A673 (cell line): ENCODE measurements around the gene INHBC. TPM values are rescaled to one million over a fixed set of nuclear protein-coding genes. Genes with fewer than 3 reads are reported as not detected.
A peak's percentile ranks its signal among the peaks of the same experiment; 100 is the strongest.

Experiments
- BruUV-seq: library from RNA; stranded (reverse); fragments of 400-500 nt; replicated peaks from 2 replicates; lab custom pipeline; 2021; lab: Mats Ljungman, UMichigan
- CTCF ChIA-PET: fragments of 300-600 bp; sonication (Branson Sonifier 250); formaldehyde crosslinking; loops from one replicate; lab custom pipeline; 2022; ENCODE audit warnings: antibody characterized with exemption; lab: Charles Lee
- POLR2A ChIA-PET: fragments of 300-600 bp; sonication (Branson Sonifier 250); formaldehyde crosslinking; loops from one replicate; lab custom pipeline; 2022; ENCODE audit warnings: antibody characterized with exemption; ENCODE audit not compliant: low non-redundant PET; lab: Charles Lee
- DNase-seq: peaks from one replicate; pipeline ENCODE4 v3.0.0-alpha.2; 2015; ENCODE audit warnings: low spot score
- H3K27ac ChIP-seq: fragments of 200-600 bp; sonication (generic); 2 replicates; pipeline ENCODE4 v1.5.1; 2016; ENCODE audit warnings: mixed run types, low read depth, mild to moderate bottlenecking, mixed read lengths, antibody characterized with exemption, low read length; ENCODE audit not compliant: poor library complexity, severe bottlenecking
- H3K27me3 ChIP-seq: fragments of 200-600 bp; sonication (generic); replicated peaks from 2 replicates; pipeline ENCODE4 v1.6.1; 2017; ENCODE audit warnings: mixed run types, low read depth, mild to moderate bottlenecking, mixed read lengths, antibody characterized with exemption, low read length; ENCODE audit not compliant: insufficient read depth, poor library complexity
- H3K36me3 ChIP-seq: fragments of 200-600 bp; sonication (generic); 2 replicates; pipeline ENCODE4 v1.6.1; 2016; ENCODE audit warnings: mixed run types, mild to moderate bottlenecking, mixed read lengths, antibody characterized with exemption, low read length; ENCODE audit not compliant: insufficient read depth, poor library complexity, severe bottlenecking
- H3K4me1 ChIP-seq: fragments of 200-600 bp; sonication (generic); 2 replicates; pipeline ENCODE4 v1.6.1; 2017; ENCODE audit warnings: mixed run types, mild to moderate bottlenecking, mixed read lengths, antibody characterized with exemption, low read length; ENCODE audit not compliant: insufficient read depth, poor library complexity, severe bottlenecking
- H3K4me3 ChIP-seq: fragments of 200-600 bp; sonication (generic); 2 replicates; pipeline ENCODE4 v1.5.1; 2016; ENCODE audit warnings: low read depth, mixed run types, mild to moderate bottlenecking, mixed read lengths, low read length; ENCODE audit not compliant: poor library complexity, severe bottlenecking
- H3K9me3 ChIP-seq: fragments of 200-600 bp; sonication (generic); 2 replicates; pipeline ENCODE4 v1.6.1; 2016; ENCODE audit warnings: mixed run types, low read depth, mild to moderate bottlenecking, mixed read lengths, antibody characterized with exemption, low read length; ENCODE audit not compliant: poor library complexity, severe bottlenecking
- CTCF ChIP-seq: fragments of 300-800, 200-600 bp; sonication (generic); conservative IDR thresholded peaks from 2 replicates; pipeline ENCODE4 v1.5.1; 2017; ENCODE audit warnings: low read depth, mild to moderate bottlenecking, antibody characterized with exemption, low read length, moderate library complexity, mixed read lengths
- EZH2 ChIP-seq: fragments of 200-600 bp; sonication (generic); IDR thresholded peaks from 2 replicates; pipeline ENCODE4 v1.6.1; 2017; ENCODE audit warnings: borderline replicate concordance, low read depth, mild to moderate bottlenecking, mixed read lengths, antibody characterized with exemption, low read length; ENCODE audit not compliant: poor library complexity, severe bottlenecking
- intact Hi-C: fragments of 100-400 bp; cut with micrococcal nuclease; formaldehyde crosslinking; loops from one replicate; pipeline ENCODE4 v1.10.0; 2022; ENCODE audit not compliant: unreplicated experiment
- total RNA-seq: library from RNA; stranded (reverse); gene quantifications from 2 replicates; pipeline ENCODE4 v1.2.3, GENCODE V29; 2021

The INHBC gene
- total RNA-seq, 1 experiment from 2014 or later, result not detected

DNA sequence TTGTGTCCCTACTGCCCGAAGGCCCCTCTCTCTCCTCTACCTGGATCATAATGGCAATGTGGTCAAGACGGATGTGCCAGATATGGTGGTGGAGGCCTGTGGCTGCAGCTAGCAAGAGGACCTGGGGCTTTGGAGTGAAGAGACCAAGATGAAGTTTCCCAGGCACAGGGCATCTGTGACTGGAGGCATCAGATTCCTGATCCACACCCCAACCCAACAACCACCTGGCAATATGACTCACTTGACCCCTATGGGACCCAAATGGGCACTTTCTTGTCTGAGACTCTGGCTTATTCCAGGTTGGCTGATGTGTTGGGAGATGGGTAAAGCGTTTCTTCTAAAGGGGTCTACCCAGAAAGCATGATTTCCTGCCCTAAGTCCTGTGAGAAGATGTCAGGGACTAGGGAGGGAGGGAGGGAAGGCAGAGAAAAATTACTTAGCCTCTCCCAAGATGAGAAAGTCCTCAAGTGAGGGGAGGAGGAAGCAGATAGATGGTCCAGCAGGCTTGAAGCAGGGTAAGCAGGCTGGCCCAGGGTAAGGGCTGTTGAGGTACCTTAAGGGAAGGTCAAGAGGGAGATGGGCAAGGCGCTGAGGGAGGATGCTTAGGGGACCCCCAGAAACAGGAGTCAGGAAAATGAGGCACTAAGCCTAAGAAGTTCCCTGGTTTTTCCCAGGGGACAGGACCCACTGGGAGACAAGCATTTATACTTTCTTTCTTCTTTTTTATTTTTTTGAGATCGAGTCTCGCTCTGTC, 22.3 kb downstream of the INHBC start:
- Histone ChIP-seq H3K27ac (peak overlapping the region; percentile 57), H3K4me3 (no peak overlapping the region), H3K4me1 (peaks cover 44% of the 10 kb centered on the region), H3K9me3 (no peaks in the 10 kb centered on the region), H3K27me3 (no peaks in the 10 kb centered on the region), H3K36me3 (no peaks in the 10 kb centered on the region)
- BruUV-seq, result no TSS peak
- intact Hi-C loops, result no loop called here
- TF ChIP-seq EZH2 (no peak), CTCF (no peak)
- ChIA-PET CTCF (no interaction called here), POLR2A (no interaction called here)
- DNase-seq, result no peak

DNA sequence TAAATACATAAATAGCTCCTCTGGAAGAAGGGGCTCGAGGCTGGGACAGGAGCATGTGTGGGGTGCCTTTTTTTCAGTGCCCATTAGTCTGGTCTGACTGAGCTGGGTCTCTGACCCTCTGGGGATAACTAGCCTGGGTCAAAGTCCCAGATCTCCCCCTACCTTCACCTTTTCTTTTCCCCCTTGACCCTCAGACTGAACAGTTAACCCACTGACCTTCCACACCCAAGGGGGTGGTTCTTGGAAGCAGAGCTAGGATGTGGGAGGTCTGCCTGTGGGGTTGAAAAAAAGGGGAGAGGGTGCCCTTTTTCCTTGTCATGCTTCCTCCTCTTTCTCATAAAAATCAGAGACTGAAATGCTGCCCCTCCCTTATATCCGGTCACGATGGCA, 24.1 kb downstream of the INHBC start:
- CTCF ChIA-PET, result interaction anchor here (0.5 to 1.3 kb wide), 17 partner anchors 18 to 394 kb away, joined by 3 to 13 read pairs (median 4); partner anchors contain the start of genes DDIT3 and SHMT2
- DNase-seq, result no peak
- Histone ChIP-seq H3K27me3 (no peaks in the 10 kb centered on the region), H3K36me3 (no peaks in the 10 kb centered on the region), H3K9me3 (no peaks in the 10 kb centered on the region), H3K27ac (peak overlapping the region; percentile 61), H3K4me1 (peaks cover 50% of the 10 kb centered on the region), H3K4me3 (peak overlapping the region; percentile 60)
- intact Hi-C loops, result no loop called here
- TSS peak; percentile 84 for BruUV-seq
- no peak for TF ChIP-seq CTCF
- TF ChIP-seq EZH2, result no peak
- POLR2A ChIA-PET, result interaction anchor here (0.5 to 0.6 kb wide), 3 partner anchors 136 to 365 kb away, joined by 3 to 8 read pairs (median 3); partner anchors contain the start of gene STAC3

DNA sequence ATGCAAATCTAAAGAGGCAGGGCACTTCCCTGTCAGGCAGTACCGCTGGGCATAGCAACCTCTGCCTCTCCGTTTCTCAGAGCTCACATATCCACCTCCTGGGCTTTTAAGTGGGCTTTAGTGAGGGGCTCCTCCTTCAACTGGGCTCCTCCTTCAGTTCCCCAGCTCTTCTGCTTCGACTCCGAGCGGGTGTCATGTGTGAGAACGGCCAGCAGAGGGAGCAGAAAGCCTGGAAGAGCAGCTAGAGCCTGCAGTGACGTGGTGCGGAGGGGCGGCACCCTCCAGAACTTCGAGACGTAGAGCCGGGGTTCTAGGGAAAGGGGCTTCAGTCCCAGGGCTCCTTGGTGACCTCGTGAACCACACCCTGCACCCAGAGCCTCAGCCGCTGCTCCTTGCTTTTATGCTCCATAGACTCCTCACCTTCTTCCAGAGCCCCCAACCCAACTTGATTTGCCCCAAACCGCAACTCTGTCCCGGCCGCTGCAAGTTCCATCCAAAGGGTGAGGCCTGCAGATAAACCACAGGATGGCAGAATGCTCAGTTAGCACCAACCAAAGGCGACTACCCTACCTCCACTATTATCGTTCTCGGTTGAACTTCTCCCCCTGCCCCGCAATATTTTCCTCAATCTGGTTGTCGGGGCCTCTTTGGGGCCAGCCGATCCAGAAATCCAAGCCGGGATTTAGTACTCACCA, 24.6 kb downstream of the INHBC start:
- Histone ChIP-seq H3K4me1 (peaks cover 50% of the 10 kb centered on the region), H3K27me3 (no peaks in the 10 kb centered on the region), H3K4me3 (peak overlapping the region; percentile 60), H3K27ac (peak overlapping the region; percentile 61), H3K36me3 (no peaks in the 10 kb centered on the region), H3K9me3 (no peaks in the 10 kb centered on the region)
- intact Hi-C loops, result no loop called here
- ChIA-PET POLR2A (interaction anchor here (0.5 to 0.7 kb wide), 4 partner anchors 29 to 366 kb away, joined by 3 to 8 read pairs (median 4); partner anchors contain the start of gene STAC3), CTCF (interaction anchor here (0.5 to 1.3 kb wide), 20 partner anchors 9 to 394 kb away, joined by 3 to 13 read pairs (median 4); partner anchors contain the start of genes B4GALNT1, DDIT3 and SHMT2)
- TF ChIP-seq CTCF (peak; percentile 96), EZH2 (no peak)
- no TSS peak for BruUV-seq
- peak; percentile 98 for DNase-seq
